ENCODE data around the gene RMI2.

RMI2 gene

DNA sequence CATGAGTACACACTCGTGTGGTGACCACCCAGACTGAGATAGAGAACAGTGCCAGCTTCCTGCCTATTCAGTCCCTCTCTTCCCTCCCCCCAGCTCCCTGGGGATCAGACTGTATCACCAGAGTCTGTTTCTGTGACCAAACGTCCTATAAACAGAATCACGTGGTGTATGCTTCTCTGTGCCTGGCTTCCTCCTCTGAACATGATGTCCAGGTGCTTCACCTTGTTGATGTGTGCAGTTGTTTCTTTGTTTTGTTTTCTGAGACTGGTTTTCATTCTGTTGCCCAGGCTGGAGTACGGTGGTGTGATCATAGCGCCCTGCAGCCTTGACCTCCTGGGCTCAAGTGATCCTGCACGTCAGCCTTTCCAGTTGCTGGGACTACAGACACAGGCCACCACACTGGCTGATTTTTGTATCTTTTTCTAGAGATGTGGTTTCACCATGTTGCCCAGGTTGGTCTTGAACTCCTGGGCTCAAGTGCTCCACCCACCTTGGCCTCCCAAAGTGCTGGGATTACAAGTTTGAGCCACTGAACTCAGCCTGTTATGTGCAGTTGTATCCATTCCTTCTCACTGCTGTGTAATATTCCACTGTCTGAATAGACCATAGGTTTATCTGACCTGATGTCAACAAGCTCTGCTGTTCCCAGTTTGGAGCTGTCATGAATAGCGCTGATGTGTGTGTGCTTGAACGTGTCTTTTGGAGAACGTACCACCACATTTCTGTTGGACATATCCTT is 35.2 kb upstream of the RMI2 start:
- DNase-seq (ENCODE audit: low read depth), result no peak

DNA sequence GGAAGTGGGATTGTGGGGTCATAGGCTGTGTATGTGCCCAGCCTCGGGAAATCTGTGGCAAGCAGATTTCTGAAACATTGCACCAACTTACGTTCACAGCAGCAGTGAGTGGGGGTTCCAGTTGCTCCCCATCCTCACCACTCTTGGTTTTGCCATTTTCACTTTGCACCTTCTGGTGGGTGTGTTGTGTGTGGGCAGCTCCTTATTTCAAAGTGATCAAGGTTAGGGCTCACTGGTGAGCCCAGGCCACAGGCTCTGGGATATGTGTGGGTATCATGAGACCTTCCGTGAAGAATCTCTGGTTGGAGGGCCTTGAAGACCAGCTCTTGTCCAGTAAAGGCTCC is 34.7 kb upstream of the RMI2 start:
- DNase-seq (ENCODE audit: low read depth), result no peak

DNA sequence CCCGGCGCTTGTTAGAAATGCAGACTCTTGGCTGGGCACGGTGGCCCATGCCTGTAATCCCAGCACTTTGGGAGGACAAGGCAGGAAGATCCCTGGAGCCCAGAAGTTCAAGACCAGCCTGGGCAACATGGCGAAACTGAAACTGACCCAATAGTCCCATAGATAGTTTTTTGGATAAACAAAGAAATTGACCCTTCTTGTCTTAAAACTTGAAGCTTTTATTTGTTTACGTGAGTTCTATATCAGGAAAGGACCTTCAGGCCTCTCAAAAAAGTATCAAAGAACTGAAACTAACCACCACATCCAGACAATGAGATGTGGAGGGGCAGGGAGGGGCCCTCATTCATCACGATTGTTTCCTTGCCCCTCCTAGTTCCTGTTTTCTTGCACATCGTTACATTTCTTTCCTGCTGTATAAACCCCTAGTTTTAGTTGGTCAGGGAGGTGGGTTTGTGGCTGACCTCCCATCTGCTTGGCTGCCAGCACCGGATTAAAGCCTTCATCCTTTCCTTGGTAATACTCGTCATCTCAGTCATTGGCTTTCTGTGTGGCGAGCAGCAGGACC is 34.2 kb upstream of the RMI2 start:
- DNase-seq (ENCODE audit: low read depth), result no peak

DNA sequence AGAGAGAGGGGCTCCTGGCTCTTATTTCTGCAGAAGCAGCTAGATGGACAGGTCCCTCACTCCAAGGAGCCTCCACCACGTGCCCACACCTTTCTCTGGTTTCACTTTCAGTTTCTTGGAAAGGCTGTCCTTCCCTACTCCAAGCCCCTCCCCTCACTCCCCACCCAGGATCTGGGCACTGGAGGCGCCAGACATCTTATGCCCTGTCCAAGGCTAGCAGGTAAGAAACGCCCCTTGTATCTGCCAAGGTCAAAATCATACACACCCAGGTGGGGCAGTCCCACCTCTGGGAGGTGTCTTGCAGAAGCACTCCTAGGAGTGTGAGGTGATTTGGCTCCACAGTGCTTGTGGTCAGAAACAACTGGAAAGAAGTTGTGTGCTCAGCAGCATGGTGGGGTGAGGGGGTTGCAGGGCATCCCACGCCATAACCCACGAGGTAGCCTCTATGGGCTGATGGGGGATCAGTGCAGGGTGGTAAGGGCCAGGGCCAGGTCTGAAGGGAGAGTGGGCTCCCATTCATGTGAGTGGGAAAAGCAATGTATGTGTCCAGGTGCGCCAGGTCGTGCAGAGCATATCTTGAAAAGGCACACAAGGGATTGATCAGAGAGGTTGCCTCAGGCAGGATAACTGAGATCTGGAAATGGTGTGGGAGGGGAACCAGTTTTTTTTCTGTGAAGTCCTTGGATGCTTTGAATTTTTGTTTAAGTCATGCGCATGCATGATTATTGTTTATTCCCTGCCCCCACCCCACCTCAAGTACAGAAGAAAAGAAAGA is 32.4 kb upstream of the RMI2 start:
- DNase-seq (ENCODE audit: low read depth), result no peak

DNA sequence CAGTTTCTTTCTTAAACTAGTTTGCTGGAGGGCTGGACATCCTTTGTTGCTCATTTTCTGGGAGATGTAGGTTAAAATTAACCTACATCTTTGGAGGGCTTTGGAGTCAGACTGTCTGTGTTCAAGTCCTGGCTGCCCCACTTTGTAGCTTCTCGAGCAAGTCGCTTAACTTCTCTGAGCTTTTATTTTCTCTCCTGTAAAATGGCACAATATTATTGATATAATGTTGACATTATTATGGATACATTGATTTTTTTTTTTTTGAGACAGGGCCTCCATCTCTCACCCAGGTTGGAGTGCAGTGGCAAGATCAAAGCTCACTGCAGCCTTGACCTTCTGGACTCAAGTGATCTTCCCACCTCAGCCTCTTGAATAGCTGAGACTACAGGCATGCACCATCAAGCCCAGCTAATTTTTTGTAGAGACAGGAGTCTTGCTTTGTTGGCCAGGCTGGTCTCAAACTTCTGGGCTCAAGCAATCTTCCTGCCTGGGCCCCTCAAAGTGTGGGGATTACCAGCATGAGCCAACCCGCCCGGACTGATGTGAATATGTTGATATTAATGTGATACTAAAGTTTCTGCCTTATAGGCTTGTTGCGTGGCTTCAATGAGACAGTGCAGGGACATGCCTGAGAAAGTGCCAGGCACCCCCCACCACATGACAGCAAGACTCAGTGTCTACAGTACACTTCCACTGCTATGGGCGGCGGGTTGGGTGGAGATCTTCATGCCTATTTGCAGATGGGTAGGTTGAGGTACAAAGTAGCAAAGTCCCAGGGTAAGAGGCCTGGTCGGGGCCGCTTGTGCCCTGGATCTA is 31.6 kb upstream of the RMI2 start:
- no peak for DNase-seq (ENCODE audit: low read depth)

DNA sequence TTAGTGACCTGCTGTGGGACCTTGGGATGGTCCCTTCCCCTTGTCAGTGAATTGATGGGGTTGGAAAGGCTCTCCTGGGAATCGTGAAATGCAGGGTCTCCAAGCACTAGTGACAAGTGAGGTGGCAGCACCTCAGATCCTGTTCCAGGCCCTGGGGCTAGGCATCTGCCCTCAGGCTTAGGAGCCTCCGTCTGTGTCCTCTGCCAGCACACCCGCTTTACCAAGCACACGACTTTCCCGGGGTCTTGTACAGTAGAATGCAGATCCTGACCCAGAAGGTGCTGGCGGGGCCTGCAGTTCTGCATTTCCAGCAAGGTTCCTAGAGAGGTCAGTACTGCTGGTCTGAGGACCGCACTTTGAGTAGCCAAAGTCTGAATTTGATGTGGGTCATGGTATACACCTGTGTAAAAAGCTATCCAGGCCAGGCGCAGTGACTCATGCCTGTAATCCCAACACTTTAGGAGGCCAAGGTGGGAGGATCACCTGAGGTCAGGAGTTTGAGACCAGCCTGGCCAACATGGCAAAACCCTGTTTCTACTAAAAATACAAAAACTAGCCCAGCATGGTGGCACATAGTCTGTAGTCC is 30.9 kb upstream of the RMI2 start:
- DNase-seq (ENCODE audit: low read depth), result no peak

DNA sequence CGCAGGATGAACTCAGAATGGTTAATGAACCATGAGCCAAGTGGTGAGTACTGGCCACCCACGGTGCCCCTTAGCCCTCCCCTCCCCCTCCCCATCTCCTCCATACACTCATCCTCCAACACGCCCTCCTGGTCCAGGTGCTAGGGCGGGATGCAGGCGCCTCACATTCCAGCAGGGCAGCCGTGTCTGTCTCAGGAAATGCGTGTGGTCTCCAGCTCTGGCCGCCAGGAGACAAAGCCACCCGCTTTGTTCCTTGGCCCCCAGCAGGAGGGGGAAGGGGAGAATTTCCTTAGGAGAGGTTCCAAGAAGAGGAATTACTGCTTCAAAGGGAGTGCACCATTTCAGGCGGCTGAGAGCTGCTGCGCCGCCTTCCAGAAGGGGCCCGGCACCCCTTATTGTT is 29.7 kb upstream of the RMI2 start:
- DNase-seq (ENCODE audit: low read depth), result no peak

DNA sequence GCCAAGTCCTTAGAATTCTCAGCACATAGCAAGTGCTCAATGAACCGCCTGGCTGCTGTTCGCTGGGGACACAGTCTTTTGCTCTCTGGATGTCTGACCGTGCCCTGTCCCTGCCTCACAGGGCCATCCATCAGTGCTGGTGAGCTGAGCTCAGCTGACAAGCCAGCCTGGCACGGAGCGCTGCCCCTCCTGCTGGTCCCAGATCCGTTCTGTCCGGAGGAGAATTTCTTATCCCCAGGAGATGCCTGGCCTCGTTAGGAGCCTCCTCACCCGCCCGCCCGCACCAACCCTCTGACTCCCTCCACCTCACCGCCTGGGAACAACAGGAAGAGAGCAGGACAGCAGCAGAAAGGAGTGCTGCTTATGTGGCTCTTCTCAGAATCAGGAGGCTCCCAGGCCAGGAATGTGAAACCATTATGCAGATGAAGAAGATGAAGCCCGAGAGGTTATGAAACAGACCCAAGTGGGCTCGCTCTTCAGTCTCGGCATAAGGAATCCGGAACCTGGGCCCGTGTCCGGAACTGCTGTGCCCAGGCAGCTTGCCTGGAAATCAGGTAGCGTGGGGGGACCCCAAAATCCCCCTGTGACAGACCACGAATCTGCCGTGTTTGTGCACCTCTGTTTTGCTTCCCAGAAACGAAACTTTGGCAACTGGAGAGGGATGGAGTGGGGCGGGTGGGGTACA is 28.8 kb upstream of the RMI2 start:
- DNase-seq (ENCODE audit: low read depth), result no peak

DNA sequence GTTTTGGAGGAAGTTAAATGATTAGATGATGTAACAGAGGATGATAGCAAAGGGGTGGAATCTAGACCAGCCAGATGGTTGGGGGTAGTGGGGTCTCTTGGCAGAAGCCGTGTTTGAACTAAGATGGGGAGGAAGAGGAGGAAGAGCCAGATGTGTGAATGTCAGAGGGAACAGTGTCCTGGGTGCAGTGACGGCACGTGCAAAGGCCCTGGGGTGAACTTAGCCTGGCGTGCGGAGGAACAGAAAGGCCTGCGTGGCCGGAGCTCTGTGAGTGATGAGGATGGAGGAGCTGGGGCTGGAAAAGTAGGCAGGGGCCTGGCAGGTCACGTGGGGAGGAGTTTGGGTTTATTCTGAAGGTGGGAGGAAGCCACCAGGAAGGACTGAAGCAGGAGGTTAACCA is 26.4 kb upstream of the RMI2 start:
- DNase-seq (ENCODE audit: low read depth), result no peak

DNA sequence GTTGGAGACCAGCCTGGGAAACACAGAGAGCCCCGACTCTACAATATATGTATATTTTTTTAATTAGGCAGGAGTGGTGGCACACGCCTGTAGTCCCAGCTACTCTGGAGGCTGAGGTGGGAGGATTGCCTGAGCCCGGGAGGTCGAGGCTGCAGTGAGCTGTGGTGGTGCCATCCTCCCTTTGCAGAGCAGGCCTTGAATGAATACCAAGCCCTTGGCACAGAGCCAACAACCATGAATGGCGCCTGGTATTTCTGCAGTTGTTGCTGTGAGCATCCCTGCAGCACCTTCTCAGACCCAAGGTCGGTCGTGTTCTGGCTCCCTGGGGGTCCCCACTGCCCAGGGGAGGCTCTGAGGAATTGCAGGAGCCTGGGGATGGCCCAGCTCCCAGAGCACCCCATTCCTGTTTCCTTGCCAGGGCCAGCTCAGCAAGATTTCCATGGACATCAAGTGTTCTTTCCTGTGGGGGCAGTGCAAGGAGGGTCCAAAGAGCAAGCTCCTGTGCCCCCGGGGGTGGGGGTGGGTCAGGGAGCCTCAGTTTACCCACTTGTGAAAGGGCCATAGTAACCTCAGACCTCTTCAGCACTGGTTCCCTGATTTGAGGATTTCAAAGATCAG is 25.6 kb upstream of the RMI2 start:
- no peak for DNase-seq (ENCODE audit: low read depth)

DNA sequence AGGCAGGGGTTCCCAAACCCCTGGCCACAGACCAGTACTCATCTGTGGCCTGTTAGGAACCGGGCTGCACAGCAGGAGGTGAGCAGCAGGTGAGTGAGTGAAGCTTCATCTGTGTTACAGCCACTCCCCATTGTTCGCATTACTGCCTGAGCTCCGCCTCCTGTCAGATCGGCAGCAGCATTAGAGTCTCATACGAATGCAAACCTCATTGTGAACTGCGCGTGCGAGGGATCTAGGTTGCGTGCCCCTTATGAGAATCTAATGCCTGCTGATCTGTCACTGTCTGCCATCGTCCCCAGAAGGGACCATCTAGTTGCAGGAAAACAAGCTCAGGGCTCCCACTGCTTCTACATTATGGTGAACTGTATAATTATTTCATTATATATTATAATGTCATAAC is 25.1 kb upstream of the RMI2 start:
- no peak for DNase-seq (ENCODE audit: low read depth)

DNA sequence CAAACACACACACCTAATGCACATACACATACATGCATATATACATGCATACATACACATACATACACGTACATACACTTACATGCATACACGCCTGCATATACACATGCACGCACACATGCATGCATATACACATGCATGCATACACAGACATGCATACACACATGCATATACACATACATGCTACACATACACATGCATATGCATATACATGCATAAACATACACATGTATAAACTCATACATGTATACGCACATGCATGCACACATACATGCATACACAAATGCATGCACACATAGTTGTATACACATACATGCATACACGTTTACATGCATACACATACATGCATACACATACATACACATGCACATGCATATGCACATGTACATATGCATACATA is 23.6 kb upstream of the RMI2 start:
- DNase-seq (ENCODE audit: low read depth), result no peak

DNA sequence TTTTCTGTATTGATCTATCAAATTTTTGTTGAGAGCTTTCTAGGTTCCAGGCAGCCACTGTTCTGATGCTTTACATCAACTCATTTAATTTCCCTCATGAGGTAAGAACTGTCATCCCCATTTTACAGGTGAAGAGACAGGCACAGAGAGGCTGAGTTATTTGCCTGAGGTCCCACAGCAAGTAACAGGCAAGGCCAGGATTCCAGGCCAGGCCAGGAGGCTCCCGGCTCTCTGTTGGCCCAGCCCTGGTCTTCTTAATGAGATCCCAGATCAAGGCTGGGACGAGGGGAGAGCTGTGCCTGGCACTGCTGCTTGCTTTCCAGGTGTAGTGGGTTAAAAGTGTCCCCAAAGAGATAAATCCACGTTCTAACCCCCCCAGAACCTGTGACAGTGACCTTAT is 22.4 kb upstream of the RMI2 start:
- no peak for DNase-seq (ENCODE audit: low read depth)

DNA sequence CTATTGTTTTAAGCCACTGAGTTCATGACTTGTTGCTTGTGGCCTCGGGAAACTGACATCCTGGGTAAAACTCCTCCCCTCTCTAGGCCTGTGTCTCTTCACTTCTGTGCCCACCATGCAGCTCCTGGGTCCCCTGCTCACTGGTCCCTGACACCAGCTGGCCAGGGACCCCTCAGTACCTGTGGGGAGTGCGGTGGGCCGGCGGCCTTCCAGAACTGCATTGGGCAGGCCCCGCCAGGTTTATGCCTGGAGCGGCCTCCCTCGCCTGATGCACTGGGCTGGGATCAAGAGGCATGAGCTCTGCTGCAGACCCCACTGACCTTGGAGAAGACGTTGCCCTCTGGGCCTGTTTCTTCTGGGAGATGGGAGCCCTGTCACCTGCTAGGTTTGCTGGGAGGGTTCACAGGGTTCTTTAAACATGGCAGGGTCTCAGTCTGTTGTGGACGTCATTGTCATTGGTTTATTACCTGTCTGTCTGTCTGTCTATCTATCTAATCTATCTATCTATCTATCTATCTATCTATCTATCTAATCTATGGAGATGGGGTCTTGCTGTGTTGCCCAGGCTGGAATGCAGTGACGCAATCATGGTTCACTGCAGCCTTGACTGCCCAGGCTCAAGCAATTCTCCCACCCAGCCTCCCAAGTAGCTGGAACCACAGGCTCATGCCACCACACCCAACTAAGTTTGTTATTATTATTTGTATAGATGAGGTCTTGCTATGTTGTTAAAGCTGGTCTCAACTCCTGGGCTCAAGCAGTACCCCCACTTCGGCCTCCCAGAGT is 21.5 kb upstream of the RMI2 start:
- no peak for DNase-seq (ENCODE audit: low read depth)

DNA sequence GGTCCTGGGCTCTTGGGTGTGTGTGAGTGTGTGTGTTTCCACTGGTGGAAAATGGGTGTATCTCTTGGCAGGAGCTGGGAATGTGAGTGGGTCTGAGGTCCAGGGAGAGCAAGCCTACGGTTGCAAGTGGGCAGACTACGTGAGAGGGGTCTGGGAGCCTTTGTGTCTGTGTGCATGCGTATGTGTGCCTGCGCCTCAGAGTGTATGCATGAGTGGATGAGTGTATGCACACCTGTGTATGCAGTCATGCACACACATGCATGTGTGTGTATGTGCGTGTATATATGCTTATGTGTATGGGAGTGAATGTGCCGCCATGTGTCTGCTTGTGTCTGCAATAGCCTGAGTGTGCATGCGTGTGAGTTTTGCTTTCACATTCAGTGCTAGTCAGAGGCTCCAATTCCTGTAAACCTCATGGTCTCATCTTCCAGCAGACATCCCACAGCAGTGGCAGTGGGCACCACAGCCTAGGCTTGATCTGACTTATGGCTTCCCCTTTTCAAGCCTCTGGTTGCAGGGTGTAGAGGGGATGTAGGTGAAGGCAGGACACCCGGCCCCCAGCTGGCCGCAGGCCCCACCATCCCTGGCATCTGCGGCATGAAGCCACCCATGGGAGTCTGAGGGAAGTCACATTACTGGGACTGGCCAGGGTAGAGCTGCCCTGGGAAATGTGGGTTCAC is 19.7 kb upstream of the RMI2 start:
- no peak for DNase-seq (ENCODE audit: low read depth)

DNA sequence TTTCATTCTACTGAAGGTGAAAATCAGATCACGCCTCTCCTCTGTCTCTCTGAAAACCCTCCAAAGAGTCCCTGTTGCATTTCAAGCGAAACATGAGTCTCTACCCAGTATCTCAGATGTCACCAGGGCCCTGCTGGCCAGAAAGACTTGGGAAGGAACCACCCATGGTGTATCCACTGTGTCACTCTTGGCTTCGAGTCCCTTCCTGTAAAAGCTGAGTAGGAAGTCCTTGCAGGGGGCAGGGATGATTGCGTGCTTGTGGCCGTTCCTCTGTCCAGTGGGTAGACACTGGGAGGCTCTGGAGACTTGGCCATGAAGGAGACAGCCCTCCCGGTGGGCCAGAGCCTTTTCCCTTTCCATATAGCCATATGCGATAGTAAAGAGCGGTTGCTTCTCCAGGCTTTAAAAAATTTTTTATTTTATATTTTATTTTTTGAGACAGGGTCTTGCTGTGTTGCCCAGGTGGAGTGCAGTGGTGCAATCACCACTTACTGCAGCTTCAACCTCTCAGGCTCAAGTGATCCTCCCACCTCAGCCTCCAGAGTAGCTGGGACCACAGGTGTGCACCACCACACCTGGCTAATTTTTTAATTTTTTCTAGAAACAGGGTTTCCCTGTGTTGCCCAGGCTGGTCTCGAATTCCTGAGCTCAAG is 19.0 kb upstream of the RMI2 start:
- DNase-seq (ENCODE audit: low read depth), result no peak

DNA sequence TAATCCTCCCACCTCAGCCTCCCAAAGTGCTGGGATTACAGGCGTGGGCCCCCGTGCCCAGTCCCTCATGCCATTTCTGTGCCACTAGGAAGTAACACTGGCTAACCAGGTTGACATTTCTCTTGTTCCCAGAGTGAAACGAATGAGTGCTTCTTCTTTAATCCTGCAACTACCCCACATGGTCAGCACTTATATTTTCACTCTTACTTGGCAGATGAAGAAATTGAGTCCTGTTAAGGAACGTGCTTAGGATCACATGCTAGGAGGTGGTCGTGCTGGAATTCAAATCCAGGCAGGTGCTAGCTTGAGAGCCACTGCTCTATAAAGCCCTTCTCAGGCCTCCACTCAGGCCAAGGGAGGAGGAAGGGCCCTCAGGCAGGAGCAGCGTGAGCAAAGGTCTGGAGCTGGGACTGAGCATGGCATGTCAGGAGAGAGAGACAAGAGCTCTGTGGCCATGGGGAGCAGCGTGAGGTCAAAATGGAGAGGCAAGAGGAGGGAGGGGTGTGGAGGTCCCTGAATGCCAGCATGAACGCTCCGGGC is 18.5 kb upstream of the RMI2 start:
- no peak for DNase-seq (ENCODE audit: low read depth)

DNA sequence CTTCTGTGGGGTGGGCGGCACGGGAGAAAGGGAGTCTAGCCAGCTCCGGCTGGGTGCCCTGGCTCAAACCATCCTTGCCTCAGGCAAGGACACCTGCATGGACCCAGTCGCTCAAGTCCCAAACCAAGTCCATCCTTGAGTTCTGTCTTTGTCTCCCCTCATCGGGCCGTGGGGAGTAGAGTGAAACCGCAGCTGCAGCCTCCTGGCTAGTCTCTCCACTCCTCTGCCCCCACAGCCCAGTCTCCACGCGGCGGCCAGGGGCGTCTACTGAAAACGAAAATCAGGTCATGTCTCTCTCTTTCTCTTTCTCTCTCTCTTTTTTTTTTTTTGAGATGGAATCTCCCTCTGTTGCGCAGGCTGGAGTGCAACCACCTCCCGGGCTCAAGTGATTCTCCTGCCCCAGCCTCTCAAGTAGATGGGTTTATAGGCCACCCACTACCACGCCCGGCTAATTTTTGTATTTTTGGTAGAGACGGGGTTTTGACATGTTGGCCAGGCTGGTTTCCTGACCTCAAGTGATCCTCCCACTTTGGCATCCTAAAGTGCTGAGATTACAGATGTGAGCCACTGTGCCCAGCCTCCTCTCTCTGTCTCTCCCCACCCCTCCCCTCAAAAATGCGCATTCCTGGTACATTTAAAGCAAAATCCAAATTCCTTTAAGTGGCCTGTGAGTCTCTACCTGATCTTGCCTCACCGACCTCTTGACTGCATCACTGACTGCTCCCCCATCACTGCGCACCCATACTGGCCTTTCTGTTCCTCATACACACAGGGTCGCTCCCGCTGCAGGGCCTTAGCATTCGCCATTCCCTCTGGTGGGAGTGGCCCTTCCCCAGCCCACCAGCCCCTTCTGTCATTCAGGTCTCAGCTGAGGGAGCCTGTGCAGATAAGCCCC is 17.7 kb upstream of the RMI2 start:
- no peak for DNase-seq (ENCODE audit: low read depth)
